Measurements from ENCODE around the gene PBX4. TPM values are rescaled to one million over a fixed set of nuclear protein-coding genes. Genes with fewer than 3 reads are reported as not detected.

PBX4 gene
- total and polyA plus RNA-seq, 2 experiments from 2014 or later: 2.6 to 4.1 TPM

DNA sequence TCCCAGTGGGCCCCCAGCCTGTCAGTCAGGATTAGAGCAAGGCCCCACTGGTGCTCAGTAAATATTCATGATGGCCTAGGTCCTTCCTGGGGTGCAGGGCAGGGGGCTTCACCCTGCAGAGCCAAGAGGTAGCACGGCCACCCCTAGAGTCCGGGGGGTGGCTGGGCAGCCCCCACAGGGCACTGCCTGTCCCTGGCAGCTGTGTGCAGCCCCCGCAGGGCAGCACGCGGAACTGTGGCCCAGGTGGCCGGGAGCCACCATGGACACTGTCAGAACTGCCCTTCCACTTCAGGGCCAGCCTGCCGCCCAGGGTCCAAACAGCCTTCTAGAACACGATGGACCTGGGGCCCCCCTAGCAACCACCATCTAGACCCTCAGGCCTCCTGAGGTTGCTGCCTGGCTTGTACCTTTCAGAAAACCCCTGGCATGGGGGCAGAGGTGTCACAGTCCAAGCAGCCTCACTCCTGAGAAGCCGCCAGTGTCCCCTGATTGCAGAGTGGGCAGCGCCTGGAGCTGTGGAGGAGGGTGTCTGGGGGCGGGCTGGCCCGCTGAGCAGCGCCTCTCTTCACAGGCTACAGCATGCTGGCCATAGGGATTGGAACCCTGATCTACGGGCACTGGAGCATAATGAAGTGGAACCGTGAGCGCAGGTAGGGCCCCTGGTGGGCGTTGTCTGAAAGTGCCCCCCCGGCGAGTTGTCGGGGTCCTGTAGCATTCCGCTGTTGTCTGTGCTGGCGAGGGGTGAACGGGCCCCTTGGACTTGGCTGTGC is 92.7 kb downstream of the PBX4 start:
- Histone ChIP-seq H3K4me3 (no peak overlapping the region), H4K20me1 (replicated peaks; ENCODE audit: insufficient read depth) (peaks cover 35% of the 10 kb centered on the region), H3K36me3 (ENCODE audit: insufficient read depth) (peaks cover 6% of the 10 kb centered on the region; the same call in 1 of the 2 replicates), H3F3A (replicated peaks; ENCODE audit: low read depth) (peaks cover 14% of the 10 kb centered on the region; the same call in 1 of the 2 replicates), H3K4me2 (no peak overlapping the region), H3K27ac (ENCODE audit: low read depth) (no peak overlapping the region; the same call in 1 of the 2 replicates), H3K79me2 (replicated peaks; ENCODE audit: insufficient read depth) (peaks cover 46% of the 10 kb centered on the region), H3K27me3 (ENCODE audit: insufficient read depth) (no peaks in the 10 kb centered on the region), H3K4me1 (ENCODE audit: insufficient read depth) (peaks cover 6% of the 10 kb centered on the region; the same call in 1 of the 2 replicates), H3K9me2 (ENCODE audit: insufficient read depth) (no peaks in the 10 kb centered on the region), H2AFZ (no peak overlapping the region)
- ATAC-seq (peak; percentile 10), DNase-seq (ENCODE audit: low spot score) (peak; percentile 58)
- Mint-ChIP-seq H3K9me3 (no peaks in the 10 kb centered on the region; the same call in 2 of the 3 replicates), H3K27ac (peak overlapping the region; percentile 78; the same call in 1 of the 2 replicates), H3K4me1 (peaks cover 29% of the 10 kb centered on the region), H3K4me3 (no peak overlapping the region), H3K36me3 (ENCODE audit: low read depth) (peaks cover 39% of the 10 kb centered on the region), H3K27me3 (ENCODE audit: insufficient read depth, low read depth, poor library complexity) (peaks cover 4% of the 10 kb centered on the region)
- TF ChIP-seq ZNF331 (CRISPR knock-in tag; IDR thresholded peaks at IDR 0.05; ENCODE audit: low read depth) (no peak), CTCF (conservative IDR thresholded peaks at IDR 0.05; ENCODE audit: low read depth in 2 of 2) (peak; percentile 11 to 24; a peak in 2 of 4 replicates)

DNA sequence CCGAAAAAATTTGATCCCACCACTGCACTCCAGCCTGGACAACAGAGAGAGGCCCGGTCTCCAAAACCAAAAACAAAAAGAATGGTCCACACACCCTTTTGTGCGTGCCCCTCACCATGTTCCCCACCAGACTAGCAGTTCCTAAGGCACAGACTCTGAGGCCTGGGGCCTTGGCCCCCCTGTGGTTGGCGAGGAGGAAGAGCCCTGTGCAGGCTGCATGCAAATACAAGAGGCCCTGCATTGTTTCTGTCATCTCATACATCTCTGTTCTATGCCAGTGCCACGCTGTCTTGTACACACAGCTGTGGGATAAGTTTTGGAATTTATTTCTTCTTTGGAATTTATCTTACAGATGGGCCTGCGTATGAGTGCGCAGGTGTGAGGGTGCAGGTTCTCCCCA is 94.4 kb downstream of the PBX4 start:
- H2AFZ ChIP-seq: no peak overlapping the region
- peaks cover 6% of the 10 kb centered on the region; the same call in 1 of the 2 replicates for H3K4me1 ChIP-seq (ENCODE audit: insufficient read depth)
- peaks cover 9% of the 10 kb centered on the region; the same call in 1 of the 2 replicates for H3K36me3 ChIP-seq (ENCODE audit: insufficient read depth)
- H3F3A ChIP-seq (replicated peaks; ENCODE audit: low read depth): peaks cover 12% of the 10 kb centered on the region; the same call in 1 of the 2 replicates
- H3K27ac ChIP-seq (ENCODE audit: low read depth): no peak overlapping the region
- ATAC-seq: no peak
- no peak overlapping the region; the same call in 1 of the 2 replicates for H3K27ac Mint-ChIP-seq
- peaks cover 39% of the 10 kb centered on the region for H4K20me1 ChIP-seq (replicated peaks; ENCODE audit: insufficient read depth)
- H3K4me1 Mint-ChIP-seq: peaks cover 14% of the 10 kb centered on the region
- H3K9me2 ChIP-seq (ENCODE audit: insufficient read depth): no peaks in the 10 kb centered on the region
- no peak overlapping the region for H3K4me3 ChIP-seq
- H3K4me3 Mint-ChIP-seq: no peak overlapping the region
- no peak for DNase-seq (ENCODE audit: low spot score)
- H3K9me3 Mint-ChIP-seq: no peaks in the 10 kb centered on the region; the same call in 2 of the 3 replicates
- H3K27me3 ChIP-seq (ENCODE audit: insufficient read depth): no peaks in the 10 kb centered on the region
- H3K4me2 ChIP-seq: no peak overlapping the region
- H3K27me3 Mint-ChIP-seq (ENCODE audit: insufficient read depth, low read depth, poor library complexity): peaks cover 6% of the 10 kb centered on the region
- H3K79me2 ChIP-seq (replicated peaks; ENCODE audit: insufficient read depth): peaks cover 64% of the 10 kb centered on the region
- H3K36me3 Mint-ChIP-seq (ENCODE audit: low read depth): peaks cover 52% of the 10 kb centered on the region
- TF ChIP-seq, protein P1, sequence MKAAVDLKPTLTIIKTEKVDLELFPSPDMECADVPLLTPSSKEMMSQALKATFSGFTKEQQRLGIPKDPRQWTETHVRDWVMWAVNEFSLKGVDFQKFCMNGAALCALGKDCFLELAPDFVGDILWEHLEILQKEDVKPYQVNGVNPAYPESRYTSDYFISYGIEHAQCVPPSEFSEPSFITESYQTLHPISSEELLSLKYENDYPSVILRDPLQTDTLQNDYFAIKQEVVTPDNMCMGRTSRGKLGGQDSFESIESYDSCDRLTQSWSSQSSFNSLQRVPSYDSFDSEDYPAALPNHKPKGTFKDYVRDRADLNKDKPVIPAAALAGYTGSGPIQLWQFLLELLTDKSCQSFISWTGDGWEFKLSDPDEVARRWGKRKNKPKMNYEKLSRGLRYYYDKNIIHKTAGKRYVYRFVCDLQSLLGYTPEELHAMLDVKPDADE (IDR thresholded peaks at IDR 0.05): no peak
- TF ChIP-seq STAT1 (IDR thresholded peaks at IDR 0.05; ENCODE audit: unreplicated experiment) (no peak), ZNF114 (CRISPR knock-in tag; IDR thresholded peaks at IDR 0.05) (no peak), ZNF331 (CRISPR knock-in tag; IDR thresholded peaks at IDR 0.05; ENCODE audit: low read depth) (no peak), CTCF (conservative IDR thresholded peaks at IDR 0.05; ENCODE audit: low read depth in 2 of 2) (no peak), JUNB (IDR thresholded peaks at IDR 0.05; ENCODE audit: unreplicated experiment) (no peak), NANOG (IDR thresholded peaks at IDR 0.05; ENCODE audit: borderline replicate concordance) (no peak)
- TF ChIP-seq, protein P2, sequence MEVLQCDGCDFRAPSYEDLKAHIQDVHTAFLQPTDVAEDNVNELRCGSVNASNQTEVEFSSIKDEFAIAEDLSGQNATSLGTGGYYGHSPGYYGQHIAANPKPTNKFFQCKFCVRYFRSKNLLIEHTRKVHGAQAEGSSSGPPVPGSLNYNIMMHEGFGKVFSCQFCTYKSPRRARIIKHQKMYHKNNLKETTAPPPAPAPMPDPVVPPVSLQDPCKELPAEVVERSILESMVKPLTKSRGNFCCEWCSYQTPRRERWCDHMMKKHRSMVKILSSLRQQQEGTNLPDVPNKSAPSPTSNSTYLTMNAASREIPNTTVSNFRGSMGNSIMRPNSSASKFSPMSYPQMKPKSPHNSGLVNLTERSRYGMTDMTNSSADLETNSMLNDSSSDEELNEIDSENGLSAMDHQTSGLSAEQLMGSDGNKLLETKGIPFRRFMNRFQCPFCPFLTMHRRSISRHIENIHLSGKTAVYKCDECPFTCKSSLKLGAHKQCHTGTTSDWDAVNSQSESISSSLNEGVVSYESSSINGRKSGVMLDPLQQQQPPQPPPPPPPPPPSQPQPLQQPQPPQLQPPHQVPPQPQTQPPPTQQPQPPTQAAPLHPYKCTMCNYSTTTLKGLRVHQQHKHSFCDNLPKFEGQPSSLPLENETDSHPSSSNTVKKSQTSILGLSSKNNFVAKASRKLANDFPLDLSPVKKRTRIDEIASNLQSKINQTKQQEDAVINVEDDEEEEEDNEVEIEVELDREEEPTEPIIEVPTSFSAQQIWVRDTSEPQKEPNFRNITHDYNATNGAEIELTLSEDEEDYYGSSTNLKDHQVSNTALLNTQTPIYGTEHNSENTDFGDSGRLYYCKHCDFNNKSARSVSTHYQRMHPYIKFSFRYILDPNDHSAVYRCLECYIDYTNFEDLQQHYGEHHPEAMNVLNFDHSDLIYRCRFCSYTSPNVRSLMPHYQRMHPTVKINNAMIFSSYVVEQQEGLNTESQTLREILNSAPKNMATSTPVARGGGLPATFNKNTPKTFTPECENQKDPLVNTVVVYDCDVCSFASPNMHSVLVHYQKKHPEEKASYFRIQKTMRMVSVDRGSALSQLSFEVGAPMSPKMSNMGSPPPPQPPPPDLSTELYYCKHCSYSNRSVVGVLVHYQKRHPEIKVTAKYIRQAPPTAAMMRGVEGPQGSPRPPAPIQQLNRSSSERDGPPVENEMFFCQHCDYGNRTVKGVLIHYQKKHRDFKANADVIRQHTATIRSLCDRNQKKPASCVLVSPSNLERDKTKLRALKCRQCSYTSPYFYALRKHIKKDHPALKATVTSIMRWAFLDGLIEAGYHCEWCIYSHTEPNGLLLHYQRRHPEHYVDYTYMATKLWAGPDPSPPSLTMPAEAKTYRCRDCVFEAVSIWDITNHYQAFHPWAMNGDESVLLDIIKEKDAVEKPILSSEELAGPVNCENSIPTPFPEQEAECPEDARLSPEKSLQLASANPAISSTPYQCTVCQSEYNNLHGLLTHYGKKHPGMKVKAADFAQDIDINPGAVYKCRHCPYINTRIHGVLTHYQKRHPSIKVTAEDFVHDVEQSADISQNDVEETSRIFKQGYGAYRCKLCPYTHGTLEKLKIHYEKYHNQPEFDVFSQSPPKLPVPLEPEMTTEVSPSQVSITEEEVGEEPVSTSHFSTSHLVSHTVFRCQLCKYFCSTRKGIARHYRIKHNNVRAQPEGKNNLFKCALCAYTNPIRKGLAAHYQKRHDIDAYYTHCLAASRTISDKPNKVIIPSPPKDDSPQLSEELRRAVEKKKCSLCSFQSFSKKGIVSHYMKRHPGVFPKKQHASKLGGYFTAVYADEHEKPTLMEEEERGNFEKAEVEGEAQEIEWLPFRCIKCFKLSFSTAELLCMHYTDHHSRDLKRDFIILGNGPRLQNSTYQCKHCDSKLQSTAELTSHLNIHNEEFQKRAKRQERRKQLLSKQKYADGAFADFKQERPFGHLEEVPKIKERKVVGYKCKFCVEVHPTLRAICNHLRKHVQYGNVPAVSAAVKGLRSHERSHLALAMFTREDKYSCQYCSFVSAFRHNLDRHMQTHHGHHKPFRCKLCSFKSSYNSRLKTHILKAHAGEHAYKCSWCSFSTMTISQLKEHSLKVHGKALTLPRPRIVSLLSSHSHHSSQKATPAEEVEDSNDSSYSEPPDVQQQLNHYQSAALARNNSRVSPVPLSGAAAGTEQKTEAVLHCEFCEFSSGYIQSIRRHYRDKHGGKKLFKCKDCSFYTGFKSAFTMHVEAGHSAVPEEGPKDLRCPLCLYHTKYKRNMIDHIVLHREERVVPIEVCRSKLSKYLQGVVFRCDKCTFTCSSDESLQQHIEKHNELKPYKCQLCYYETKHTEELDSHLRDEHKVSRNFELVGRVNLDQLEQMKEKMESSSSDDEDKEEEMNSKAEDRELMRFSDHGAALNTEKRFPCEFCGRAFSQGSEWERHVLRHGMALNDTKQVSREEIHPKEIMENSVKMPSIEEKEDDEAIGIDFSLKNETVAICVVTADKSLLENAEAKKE (CRISPR knock-in tag; IDR thresholded peaks at IDR 0.05): no peak

All from GM23338 (cell line).